Activated CD4-positive, alpha-beta T cell treated with anti-CD3 and anti-CD28 coated beads for 4 hours (primary cell): ENCODE results near the gene GYG2.
"Not testable (repeated sequence)": the region's sequence is repeated elsewhere in the genome, so short reads cannot be mapped to it uniquely, and the experiment has no call there.

Experiments
- DNase-seq, 2 donors: peaks; one replicate each; pipeline ENCODE4 v3.0.0-alpha.2; 2020

The GYG2 gene

GRCh38 chrX:2874222-2875135, 45.7 kb downstream of the GYG2 start:
- DNase-seq, result no peak

- no peak for DNase-seq
These were observed 46.4 kb downstream of the GYG2 start for GRCh38 chrX:2875136-2875481.

GRCh38 chrX:2875798-2876399, 47.2 kb downstream of the GYG2 start:
- DNase-seq, result no peak

- DNase-seq, result no peak
These were observed 49.8 kb downstream of the GYG2 start for GRCh38 chrX:2878563-2878962.

- no peak for DNase-seq
These were observed 50.9 kb downstream of the GYG2 start for GRCh38 chrX:2879670-2880069.

- no peak for DNase-seq
These were observed 55.0 kb downstream of the GYG2 start for GRCh38 chrX:2883770-2884169.

GRCh38 chrX:2888309-2888708, 59.6 kb downstream of the GYG2 start:
- no peak for DNase-seq

- no peak for DNase-seq
These were observed 60.4 kb downstream of the GYG2 start for GRCh38 chrX:2889045-2889605.

GRCh38 chrX:2889706-2890490, 61.2 kb downstream of the GYG2 start:
- DNase-seq, result not testable (repeated sequence)

GRCh38 chrX:2890536-2891460, 62.1 kb downstream of the GYG2 start:
- not testable (repeated sequence) for DNase-seq

GRCh38 chrX:2892816-2893215, 64.1 kb downstream of the GYG2 start:
- no peak for DNase-seq

GRCh38 chrX:2894885-2895292, 66.2 kb downstream of the GYG2 start:
- no peak for DNase-seq

GRCh38 chrX:2897311-2897689, 68.6 kb downstream of the GYG2 start:
- DNase-seq, result no peak

GRCh38 chrX:2897690-2898623, 69.2 kb downstream of the GYG2 start:
- DNase-seq, result not testable (repeated sequence)

- DNase-seq, result no peak
These were observed 70.2 kb downstream of the GYG2 start for GRCh38 chrX:2898846-2899512.

GRCh38 chrX:2901367-2902036, 72.8 kb downstream of the GYG2 start:
- DNase-seq, result no peak

- DNase-seq, result no peak
These were observed 74.1 kb downstream of the GYG2 start for GRCh38 chrX:2902841-2903240.

GRCh38 chrX:2903366-2903765, 74.6 kb downstream of the GYG2 start:
- no peak for DNase-seq

- DNase-seq, result no peak
These were observed 78.6 kb downstream of the GYG2 start for GRCh38 chrX:2907295-2907694.

GRCh38 chrX:2908125-2908685, 79.5 kb downstream of the GYG2 start:
- no peak for DNase-seq
